GM18907 (cell line): Measurements from ENCODE around the gene LRRC75A.

Experiments
- ATAC-seq: cut with Tn5 transposase; IDR thresholded peaks from one replicate; pipeline ENCODE4 v1.9.1; 2021; ENCODE audit warnings: mild to moderate bottlenecking, moderate library complexity; ENCODE audit not compliant: unreplicated experiment

The LRRC75A gene

DNA sequence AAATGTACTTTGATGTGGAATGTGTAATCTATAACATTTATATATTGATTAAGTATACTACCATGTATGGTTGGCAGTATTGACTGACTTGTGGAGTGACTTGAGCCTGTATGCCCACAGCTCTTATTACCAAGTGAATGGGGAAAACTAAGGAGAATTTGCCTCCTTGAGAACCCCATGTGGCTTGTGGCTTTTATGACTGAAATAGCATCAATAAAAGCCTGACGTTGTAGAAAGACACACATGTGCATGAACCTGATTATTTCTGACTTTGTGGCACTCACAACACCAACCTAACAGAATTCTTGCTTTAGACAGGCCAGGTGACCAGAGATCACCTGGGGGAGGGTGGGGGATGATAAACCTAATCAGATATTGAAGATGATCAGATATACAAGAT is 2.1 kb upstream of the LRRC75A start:
- ATAC-seq: no peak

DNA sequence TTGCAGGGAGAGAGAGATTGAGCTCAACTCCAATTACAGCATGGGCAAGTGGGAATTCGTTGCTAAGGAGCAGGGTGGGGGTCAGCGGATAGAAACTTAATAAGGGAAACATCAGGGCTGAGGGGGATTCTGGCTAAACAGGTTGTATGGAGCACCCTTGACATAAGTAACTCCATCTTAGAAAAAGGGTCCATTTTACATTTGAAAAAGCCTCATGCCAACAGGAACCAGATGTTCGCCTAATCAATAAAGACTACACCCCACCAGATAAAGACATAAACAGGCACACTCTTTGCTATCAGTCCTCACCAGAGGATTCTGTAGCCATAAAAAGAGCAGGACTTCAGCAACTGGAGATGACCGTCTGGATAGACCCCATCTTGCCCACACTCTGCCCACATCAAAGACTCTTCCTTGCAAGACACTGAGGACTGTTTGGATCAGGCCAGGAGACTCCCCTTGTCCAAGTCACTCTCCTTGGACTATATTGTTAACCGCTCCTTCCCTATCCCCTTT is 1.6 kb upstream of the LRRC75A start:
- no peak for ATAC-seq

DNA sequence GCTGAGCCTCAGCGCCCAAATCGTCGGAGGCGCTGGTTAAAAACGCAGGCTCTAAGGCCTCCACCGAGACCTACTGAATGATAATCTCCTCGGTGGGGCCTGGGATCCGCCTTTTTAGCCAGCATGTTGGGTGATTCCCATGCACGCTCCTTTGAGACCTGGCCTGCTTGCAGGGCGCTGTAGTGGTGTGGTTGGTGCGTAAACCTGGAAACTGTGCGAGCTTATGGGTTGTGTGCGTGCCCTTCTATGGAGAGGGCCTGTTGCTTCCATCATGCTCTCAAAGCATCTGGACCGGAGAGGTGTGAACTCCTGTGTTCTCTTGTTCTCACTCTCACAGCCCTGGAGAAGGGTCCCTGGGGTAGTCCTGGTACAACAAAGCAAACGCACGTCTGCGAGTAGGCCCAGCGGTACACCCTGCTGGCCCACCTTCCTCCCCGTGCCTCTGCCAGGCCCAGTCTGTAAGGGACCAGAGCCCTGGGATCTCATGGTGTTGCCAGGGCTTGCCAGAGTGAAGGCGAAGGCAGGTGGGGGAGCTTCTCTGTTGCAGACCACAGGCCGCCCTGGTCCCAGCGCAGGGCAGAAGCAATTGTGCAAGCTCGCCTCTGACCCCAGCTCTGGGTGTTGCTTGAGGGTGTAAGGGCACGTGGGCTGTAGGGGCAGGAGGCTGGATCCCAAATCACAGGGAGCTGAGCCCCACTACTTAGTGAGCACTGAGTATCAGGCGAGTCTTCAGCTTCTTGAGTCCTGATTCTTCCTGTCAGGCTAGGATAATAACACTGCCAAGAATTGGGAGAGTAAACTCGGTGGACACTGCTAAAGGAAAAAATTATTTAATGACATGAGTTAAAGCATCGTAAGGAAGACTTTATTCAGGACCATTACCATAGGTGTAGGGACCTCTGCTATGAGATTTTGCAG is 879 bp upstream of the LRRC75A start:
- ATAC-seq: no peak

DNA sequence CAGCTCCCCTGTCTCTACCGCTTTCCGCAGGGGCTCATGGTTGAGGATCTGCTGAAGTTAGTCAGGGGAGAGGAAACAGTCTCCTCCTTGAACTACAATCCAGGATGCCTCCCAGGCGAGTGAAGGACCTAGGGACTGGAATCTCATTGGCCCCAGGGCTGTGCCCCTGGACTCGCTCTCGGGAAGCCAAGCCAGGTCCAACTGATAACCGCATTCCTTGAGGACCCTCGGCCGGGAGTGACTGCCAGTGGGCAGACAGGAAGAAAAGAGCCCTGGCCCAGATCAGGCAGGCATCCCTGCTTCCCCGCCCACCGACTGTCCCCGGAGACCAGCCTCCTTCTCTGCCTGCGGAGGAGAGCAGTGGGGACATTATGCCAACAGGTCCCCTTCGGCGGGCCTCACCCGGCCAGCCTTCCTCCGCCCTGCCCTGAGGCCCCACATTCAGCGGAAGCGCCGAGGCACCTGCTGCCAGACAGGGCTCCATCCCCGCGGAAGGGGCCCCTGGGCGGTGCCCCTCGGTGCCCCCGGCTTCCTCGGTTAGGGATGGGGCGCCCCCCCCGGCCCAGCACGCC is 776 bp downstream of the LRRC75A start:
- ATAC-seq: no peak

DNA sequence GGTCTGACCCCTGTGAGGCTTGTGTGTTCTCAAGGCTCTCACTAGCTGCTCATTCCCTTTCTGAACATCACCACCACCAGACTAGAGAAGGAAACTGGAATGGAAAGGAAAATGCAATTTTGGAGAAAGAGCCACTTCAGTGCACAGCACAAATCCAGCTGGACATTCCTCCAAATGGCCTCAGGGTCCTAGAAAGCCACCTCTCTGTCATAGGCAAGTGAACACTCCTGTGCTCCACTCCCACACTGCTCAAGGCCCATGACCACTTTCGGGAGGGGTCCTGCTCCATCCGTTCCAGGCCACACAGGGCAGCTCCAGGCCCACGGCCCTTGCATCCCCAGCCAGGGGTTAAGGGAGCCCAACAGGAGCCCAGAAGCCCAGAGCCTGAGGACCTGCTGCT is 2.6 kb downstream of the LRRC75A start:
- ATAC-seq: no peak

DNA sequence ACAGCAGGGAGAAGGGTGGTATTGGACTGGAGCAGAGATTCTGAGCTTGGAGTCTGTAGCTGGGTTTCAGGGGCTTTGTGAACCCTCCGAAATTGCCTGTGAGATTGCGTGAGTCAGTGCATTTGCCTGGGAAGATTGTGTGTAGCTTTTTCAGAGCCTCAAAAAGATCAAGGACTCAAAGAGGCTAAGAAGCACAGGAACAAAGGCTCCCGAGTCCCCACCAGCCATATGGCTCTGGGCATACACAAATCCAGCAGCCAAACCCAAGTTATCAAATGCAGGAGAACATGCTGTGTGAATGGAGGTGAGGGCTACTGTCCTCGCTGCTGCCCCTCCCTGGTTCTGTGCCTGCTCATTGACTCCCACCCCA is 3.0 kb downstream of the LRRC75A start:
- ATAC-seq: no peak

DNA sequence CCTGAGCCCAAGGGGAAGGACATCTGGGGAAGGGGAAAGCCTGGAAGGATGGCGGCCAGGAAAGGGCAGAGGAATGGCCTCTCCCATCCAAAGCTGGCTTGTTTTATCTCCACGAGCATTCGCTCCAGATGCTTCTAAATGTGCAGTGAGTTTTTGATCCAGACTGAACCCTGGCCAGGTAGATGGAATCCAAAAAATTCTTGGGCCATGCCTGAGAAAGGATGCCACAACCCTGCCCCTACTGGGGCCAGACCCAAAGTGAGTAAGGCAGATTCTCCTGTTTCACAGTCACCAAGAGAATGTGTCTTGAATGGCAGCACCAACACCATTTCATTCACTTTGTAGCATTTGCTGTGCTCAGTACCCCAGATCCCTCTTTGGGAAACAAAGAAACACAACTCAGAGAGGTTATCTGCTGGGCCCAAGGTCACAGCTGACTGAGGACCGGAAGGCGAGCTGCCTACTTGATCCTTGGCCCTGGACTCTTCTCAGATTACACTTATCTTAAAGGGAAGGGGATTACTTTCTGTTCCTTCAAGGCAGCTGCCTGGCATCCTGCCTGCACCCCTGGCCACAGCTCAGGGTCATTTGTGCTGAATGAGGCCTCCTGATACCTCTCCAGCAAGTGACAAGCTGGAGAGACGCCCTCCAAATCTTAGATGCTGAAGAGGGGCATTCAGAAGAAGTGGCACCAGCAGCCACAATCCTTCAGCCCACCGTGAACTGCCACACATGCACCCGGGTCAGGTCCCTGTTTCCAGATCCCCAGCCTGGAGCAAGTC is 3.6 kb downstream of the LRRC75A start:
- no peak for ATAC-seq

DNA sequence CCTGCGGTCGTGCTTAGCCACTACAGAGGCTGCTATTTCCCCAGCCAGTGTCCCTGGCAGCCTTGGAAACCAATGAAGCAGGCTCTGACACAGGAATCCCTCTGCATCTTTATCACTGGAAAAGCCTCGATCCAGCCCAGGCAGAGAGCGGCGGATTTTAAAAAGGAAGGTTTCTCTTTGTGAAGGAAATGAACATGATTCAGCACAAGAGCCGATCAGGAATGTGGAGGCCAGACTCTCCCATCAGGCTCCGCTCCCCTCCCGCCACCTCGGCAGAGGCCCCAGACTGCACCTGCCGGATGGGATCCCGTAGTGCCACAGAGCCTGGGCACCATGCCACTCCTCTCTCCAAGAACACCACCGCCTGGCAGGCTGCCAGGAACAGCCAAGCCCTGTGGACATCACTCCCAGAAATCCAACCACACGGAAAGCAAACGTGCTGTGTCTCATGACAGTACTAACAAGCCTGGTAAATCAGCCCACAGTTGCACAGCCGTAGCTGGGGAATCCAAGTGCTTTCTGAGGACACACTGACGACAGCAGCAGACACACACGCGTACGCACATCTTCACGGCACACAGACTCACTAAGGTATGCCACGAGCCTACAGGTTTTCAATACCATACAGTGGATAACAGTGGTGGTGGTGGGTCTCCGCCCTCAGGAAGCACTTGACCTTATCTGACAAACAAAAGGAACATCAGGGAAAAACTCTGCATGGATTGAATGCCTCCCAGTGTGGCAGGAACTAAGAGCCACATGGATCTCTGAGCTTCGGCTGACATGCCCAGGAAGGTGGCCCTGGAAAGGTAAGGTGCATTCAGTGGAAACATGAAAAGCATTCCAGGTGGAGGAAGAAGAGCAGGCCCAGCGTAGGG is 5.4 kb downstream of the LRRC75A start:
- ATAC-seq: no peak

DNA sequence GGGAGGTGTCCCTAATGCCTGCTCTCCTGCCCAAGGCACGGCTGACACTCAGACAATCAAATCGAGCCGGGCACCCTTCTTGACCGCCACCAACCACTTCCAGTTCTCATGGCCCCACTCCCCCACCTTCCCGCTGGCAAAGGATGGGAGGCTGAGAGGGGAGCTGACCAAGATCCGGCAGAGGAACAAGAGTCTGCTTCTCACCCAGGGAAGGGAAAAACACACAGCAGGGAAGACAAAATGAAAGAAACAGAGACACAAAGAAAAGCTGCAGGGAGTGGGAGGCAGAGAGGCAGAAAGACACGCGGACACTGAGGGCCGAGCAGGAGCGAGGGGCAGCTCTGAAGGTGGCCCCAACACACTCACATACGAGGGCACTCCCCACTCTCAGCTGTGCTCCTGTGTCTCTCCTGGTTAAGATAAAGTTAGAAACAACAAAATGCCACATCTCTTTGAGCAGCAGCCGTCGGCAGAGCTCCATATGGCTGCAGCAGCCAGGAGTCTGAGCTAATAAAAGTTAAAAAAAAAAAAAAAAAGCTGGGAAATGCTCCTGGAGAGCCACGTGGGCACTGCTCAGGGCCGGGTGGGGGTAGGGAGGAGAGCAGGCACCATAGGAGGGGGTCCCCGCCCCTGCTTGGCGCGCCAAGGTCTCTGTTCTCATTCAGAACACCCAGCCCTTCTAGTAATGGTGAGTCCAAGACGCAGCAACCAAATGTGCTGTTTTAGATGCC is 7.4 kb downstream of the LRRC75A start:
- no peak for ATAC-seq

DNA sequence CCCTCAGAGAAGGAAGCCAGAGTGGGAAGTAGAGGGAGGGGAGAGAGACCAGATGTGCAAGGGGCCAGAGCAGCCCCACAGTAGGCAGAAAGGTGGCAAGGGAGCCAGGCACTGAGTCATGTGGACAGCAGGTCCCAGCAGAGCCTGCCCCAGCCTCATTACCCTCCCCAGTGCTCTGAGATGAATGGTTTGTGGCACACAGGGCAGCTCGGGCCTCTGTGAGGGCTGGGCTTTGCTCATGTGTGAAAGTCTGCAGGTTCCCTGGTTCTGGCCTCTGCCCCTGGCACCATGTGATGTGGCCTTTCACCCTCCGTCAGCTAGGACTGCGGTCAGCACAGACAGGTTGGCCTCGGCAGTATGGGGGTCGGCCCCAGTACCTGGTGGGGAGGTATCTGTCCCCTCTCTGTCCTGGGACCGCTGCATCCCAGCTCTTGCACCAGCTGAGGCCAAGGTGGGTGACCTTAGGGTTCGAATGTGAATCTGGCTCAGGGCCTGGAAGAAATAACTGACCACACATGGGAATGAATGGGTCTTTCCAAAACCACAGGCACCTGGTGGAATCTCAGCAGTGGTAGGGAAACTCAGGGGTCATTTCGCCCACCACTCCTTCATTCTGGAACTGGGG is 8.9 kb downstream of the LRRC75A start:
- ATAC-seq: no peak

DNA sequence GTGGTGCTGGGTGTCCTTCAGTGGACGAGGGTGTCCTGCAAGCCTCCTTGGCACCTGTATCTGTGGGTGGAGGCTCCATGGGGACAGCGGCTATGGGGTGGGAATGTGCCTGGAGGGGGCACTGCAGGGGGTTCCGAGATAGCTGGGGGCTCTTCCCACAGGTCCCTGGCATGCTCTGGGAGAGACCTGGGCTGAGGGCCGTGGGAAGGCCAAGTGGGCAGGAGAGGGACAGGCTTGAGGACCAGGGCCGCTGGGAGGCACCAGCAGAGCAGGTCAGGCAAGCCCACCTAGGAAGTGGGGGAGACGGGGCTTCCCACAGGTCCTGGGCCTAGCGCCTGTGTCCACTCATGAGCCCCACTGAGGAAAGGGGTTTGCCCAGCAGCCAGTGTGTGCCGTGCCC is 9.7 kb downstream of the LRRC75A start:
- no peak for ATAC-seq

DNA sequence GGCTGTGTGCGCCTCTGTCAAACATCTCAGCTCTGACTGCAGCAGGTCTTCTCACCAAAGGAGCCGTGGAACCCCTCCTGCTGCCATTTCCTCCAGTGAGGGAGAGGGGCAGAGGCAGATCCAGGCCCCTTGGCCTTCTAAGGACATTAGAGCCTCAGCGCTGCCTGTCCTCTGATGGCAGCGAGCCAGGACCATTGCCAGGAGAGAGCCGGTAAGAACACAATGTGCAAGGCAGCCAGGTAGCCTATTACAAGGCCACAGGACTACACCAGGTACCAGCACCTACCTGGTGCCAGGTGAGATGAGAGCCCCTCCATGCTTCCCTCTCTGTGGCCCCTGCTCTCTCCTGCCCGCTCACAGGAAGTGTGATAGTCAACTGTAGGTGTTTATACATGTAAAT is 11.0 kb downstream of the LRRC75A start:
- ATAC-seq: no peak

DNA sequence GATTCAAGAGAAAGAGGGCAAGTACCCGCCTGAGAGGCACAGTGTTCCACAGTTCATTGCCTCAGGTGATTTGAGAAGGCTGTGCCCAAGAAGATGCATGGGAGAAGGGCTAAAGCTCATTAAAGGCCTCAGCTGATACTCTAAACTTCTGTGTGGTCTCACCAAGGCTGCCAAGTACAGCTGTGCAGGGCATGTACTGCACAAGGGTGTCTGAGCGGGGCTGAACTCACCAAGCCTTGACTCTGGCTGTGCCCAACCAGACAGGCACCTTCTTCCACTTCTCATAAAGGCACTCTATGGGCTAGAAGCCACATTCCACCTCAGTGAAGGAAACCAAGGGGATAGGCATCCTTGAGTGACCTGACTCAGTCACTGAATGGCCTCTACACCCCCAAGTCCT is 12.7 kb downstream of the LRRC75A start:
- ATAC-seq: no peak

DNA sequence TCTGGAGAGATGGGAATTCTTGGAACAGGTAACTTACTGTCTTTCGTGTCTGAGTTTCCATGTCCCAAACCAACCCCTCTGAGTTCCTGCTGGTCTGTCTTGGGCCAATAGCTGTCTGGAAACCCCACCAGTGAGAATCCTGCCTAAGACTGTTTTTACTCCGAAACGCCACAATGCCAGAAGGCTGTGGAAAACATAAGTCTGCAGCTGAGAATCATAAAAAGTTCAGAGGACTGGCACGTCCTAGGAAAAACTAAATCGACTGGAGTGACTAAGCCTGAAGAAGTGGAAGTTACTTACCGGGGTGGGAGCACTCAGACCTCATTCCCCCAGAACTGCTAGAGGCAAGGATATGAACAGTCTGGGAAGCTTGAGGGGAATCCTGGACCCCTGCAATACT is 13.3 kb downstream of the LRRC75A start:
- ATAC-seq: no peak

DNA sequence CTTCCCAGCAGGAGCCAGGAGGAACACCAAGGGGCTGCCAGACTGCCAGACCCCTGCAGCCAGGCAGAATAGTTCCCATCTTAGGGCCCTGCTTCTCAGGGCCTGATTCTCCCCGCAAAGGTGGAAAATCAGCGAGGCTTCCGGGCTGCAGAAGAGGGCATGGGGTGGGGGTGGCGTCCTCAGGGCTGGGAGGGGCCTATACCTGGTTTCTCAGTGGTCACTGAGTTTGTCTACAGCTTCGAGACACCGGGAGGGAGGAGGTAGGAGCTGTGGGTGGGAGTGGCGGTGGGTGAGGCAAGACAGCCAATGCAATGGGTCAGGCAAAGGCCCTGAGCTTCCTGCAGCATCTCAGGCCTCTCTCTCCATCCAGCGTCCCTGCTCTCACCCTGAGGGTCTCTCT is 14.3 kb downstream of the LRRC75A start:
- ATAC-seq: no peak

DNA sequence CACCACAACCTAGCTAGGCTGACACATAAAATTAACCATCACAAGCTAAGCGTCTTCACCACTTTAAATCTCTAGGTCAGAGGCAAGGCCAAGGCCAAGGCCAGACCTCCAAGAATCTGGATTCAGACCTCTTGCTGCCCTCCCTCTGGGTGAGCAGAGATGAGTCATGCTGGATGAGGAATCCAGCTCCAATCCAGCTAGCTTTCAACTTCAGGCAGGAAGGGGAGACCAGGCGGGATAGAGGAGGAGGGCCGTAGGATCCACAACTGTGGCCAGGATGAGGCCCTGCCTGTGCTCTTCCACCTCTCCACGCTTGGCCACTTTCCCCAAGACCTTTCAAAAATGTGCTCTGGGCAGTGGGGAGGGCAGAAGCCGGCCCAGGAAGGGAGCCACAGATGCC is 14.7 kb downstream of the LRRC75A start:
- ATAC-seq: no peak

DNA sequence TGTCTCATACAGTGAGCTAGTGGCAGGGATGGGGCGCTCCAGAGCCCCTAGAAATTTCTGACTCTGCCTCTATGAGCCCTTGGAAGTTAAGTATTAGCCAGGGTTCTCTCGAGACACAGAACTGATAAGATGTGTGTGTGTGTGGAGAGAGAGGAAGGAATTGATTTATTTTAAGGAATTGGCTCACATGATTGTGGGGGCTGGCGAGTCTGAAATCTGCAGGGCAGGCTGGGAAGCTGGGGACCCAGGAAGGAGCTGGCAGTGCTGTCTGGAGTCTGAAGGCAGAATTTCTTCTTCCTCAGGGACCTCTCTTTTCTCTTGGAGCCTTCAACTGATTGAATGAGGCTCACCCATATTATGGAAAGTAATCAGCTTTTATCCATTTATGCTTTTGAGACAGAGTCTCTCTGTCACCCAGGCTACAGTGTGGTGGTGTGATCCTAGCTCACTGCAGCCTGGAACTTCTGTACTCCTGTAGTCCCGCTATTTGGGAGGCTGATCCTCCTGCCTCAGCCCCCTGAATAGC is 16.8 kb downstream of the LRRC75A start:
- ATAC-seq: no peak

DNA sequence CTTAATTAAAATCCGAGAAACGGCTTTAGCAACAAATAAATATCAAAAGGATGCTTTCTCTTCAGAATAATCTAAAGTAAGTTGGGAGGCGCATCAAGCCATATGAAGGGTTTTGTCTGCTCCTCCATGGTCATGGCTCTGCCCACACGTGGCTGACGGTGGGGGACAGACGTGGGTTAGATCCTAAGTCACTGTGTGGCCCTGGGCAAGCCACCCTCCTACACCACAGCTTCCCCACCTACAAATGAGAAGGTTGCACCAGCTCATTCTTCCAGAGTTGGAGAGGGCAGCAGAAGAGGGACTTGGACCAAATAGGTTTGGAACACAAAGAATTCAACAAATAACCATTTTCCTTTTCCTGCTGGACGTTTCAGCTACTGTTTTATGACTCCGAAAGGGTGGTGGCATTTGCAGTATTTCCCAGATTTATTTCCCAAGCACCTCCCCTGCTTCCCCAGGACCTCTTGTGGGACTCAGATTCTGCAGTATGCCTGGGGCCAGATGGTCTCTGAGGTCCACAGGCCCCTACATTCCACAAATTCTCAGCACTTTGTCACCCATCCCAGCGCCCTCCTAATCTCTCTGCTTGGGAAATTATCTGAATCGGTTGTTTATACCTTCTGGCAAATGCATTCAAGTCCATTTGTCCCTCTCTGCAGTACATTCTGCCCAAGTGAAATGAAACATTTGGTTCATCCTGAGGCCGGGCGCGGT is 17.8 kb downstream of the LRRC75A start:
- ATAC-seq: no peak
